Motor neuron (in vitro differentiated cells): ENCODE data around the gene LPIN1. TPM values are rescaled to one million over a fixed set of nuclear protein-coding genes. Genes with fewer than 3 reads are reported as not detected.
A peak's percentile ranks its signal among the peaks of the same experiment; 100 is the strongest.

Experiments used
- ATAC-seq, 8 experiments: fragments of 200-7000 bp; cut with Tn5 transposase; replicated peaks in 6 of 8; 2 replicates each; pipeline ENCODE4 v1.8.0; 2021; ENCODE audit warnings: mild to moderate bottlenecking in 8 of 8, moderate library complexity in 8 of 8
- H3K27ac ChIP-seq, 2 donors: fragments of 250-450 bp; sonication (Bioruptor Pico); 2 replicates each; pipeline ENCODE4 v1.9.0; 2021; ENCODE audit warnings: antibody characterized with exemption in 2 of 2, mild to moderate bottlenecking in 2 of 2, moderate library complexity in 1 of 2
- H3K4me1 ChIP-seq, 2 donors: fragments of 250-450 bp; sonication (Bioruptor Pico); replicated peaks in 1 of 2; 2 replicates each; pipeline ENCODE4 v1.6.1; 2021; ENCODE audit warnings: antibody characterized with exemption in 2 of 2, mild to moderate bottlenecking in 2 of 2, moderate library complexity in 1 of 2
- H3K4me3 ChIP-seq, 5 donors: fragments of 250-450 bp; sonication (Bioruptor Pico); 2 replicates each; pipeline ENCODE4 v1.9.0; 2021; ENCODE audit warnings: antibody characterized with exemption in 5 of 5, mild to moderate bottlenecking in 5 of 5, moderate library complexity in 4 of 5
- WGBS, 10 experiments: fragments of 450-650 bp; shearing (Covaris generic); methylation state at CpG; one replicate each; pipeline ENCODE4 v1.0.0; 2022; 5-methylcytosine and 5-hydroxymethylcytosine counted together
- in situ Hi-C, 9 experiments: fragments of 400-800 bp; cut with MboI; loops; one replicate each; pipeline ENCODE4 v1.15.0; 2021; ENCODE audit warnings: low sequenced_read_pairs in 9 of 9, low pct_unique_long_range_greater_than_20kb in 2 of 9; ENCODE audit not compliant: unreplicated experiment in 9 of 9
- total RNA-seq, 8 experiments: library from RNA; unstranded; fragments of 300-600 nt; gene quantifications; 2 replicates each; pipeline versions ENCODE4 v1.2.3 to v1.2.4, GENCODE V29; 2022

Gene LPIN1
- total RNA-seq, 8 experiments from 2014 or later, result 10.1 to 54.8 (median 21.2) TPM

- ATAC-seq, result no peak
- Histone ChIP-seq H3K4me1 (no peaks in the 10 kb centered on the region), H3K27ac (no peak overlapping the region), H3K4me3 (no peak overlapping the region)
- 72 to 100% (median 88%) methylated on average over 7 to 20 of the region's 24 CpGs; no CpG with 5 or more reads in 2 of the 10 experiments for WGBS, 10 experiments
- in situ Hi-C loops, result loop anchor here in 3 of 9 experiments (25.0 kb wide), 2 partner anchors 90 to 290 kb away; no protein-coding TSS in a partner anchor
These were observed 30.8 kb downstream of the LPIN1 start for GRCh38 chr2:11777066-11777782.

GRCh38 chr2:11777886-11778415 is 31.5 kb downstream of the LPIN1 start:
- H3K27ac ChIP-seq, result no peak overlapping the region
- ATAC-seq, result no peak
- 80 to 100% (median 92%) methylated on average over 1 to 6 of the region's 13 CpGs; no CpG with 5 or more reads in 1 of the 10 experiments for WGBS, 10 experiments
- in situ Hi-C loops, result loop anchor here in 3 of 9 experiments (25.0 kb wide), 2 partner anchors 91 to 291 kb away; no protein-coding TSS in a partner anchor
- no peak overlapping the region for H3K4me3 ChIP-seq
- no peaks in the 10 kb centered on the region for H3K4me1 ChIP-seq

GRCh38 chr2:11778416-11778815 is 32.0 kb downstream of the LPIN1 start:
- no peak for ATAC-seq
- H3K27ac ChIP-seq, result no peak overlapping the region
- H3K4me1 ChIP-seq, result no peaks in the 10 kb centered on the region
- WGBS, 10 experiments, result 95 to 100% (median 98%) methylated on average over 1 to 4 of the region's 4 CpGs; no CpG with 5 or more reads in 1 of the 10 experiments
- in situ Hi-C loops, result loop anchor here in 3 of 9 experiments (25.0 kb wide), 2 partner anchors 91 to 291 kb away; no protein-coding TSS in a partner anchor
- no peak overlapping the region for H3K4me3 ChIP-seq

- in situ Hi-C loops, result loop anchor here in 3 of 9 experiments (25.0 kb wide), 2 partner anchors 92 to 292 kb away; no protein-coding TSS in a partner anchor
- Histone ChIP-seq H3K4me1 (no peaks in the 10 kb centered on the region), H3K4me3 (no peak overlapping the region), H3K27ac (no peak overlapping the region)
- 5 to 63% (median 33%) methylated on average over 3 to 20 of the region's 23 CpGs; no CpG with 5 or more reads in 1 of the 10 experiments for WGBS, 10 experiments
- peak; percentile 82 to 93 (median 86) for ATAC-seq
These were observed 32.7 kb downstream of the LPIN1 start for GRCh38 chr2:11778923-11779757.

- no peaks in the 10 kb centered on the region for H3K4me1 ChIP-seq
- no peak overlapping the region for H3K4me3 ChIP-seq
- 80 to 100% (median 88%) methylated on average over 1 to 3 of the region's 3 CpGs; no CpG with 5 or more reads in 3 of the 10 experiments for WGBS, 10 experiments
- ATAC-seq, result peak in 2 of 8 experiments; percentile 10 to 51
- in situ Hi-C loops, result loop anchor here in 4 of 9 experiments (5.0 to 25.0 kb wide), 4 partner anchors 87 to 294 kb away; no protein-coding TSS in a partner anchor
- no peak overlapping the region for H3K27ac ChIP-seq
These were observed 35.2 kb downstream of the LPIN1 start for GRCh38 chr2:11781602-11782001.

GRCh38 chr2:11784280-11784679 is 37.8 kb downstream of the LPIN1 start:
- H3K4me1 ChIP-seq, result no peaks in the 10 kb centered on the region
- 60 to 96% (median 73%) methylated on average over 3 to 5 of the region's 10 CpGs; no CpG with 5 or more reads in 7 of the 10 experiments for WGBS, 10 experiments
- no peak overlapping the region for H3K4me3 ChIP-seq
- ATAC-seq, result peak in 3 of 8 experiments; percentile 10 to 63 (median 23)
- no peak overlapping the region for H3K27ac ChIP-seq
- in situ Hi-C loops, result loop anchor here in 4 of 9 experiments (5.0 to 25.0 kb wide), 4 partner anchors 89 to 297 kb away; no protein-coding TSS in a partner anchor

- H3K4me1 ChIP-seq, result no peaks in the 10 kb centered on the region
- peak; percentile 77 to 96 (median 94) for ATAC-seq
- 0 to 35% (median 20%) methylated on average over 5 to 28 of the region's 50 CpGs; no CpG with 5 or more reads in 4 of the 10 experiments for WGBS, 10 experiments
- H3K4me3 ChIP-seq, result peak overlapping the region; percentile 24 to 37 (median 33)
- peak overlapping the region in 1 of 2 donors; percentile 35 for H3K27ac ChIP-seq
- in situ Hi-C loops, result loop anchor here in 4 of 9 experiments (5.0 to 25.0 kb wide), 4 partner anchors 90 to 298 kb away; no protein-coding TSS in a partner anchor
These were observed 38.5 kb downstream of the LPIN1 start for GRCh38 chr2:11784747-11785610.

GRCh38 chr2:11785611-11785940 is 39.1 kb downstream of the LPIN1 start:
- WGBS, 10 experiments, result 83 to 100% (median 100%) methylated on average over 2 to 3 of the region's 9 CpGs; no CpG with 5 or more reads in 7 of the 10 experiments
- ATAC-seq, result no peak
- H3K4me1 ChIP-seq, result no peaks in the 10 kb centered on the region
- no peak overlapping the region for H3K27ac ChIP-seq
- no peak overlapping the region for H3K4me3 ChIP-seq
- in situ Hi-C loops, result loop anchor here in 4 of 9 experiments (10.0 to 25.0 kb wide), 3 partner anchors 91 to 298 kb away; no protein-coding TSS in a partner anchor

- no peak overlapping the region for H3K4me3 ChIP-seq
- in situ Hi-C loops, result loop anchor here in 4 of 9 experiments (10.0 to 25.0 kb wide), 3 partner anchors 91 to 299 kb away; no protein-coding TSS in a partner anchor
- no peak overlapping the region for H3K27ac ChIP-seq
- 92 to 100% (median 100%) methylated on average over 1 to 5 of the region's 9 CpGs; no CpG with 5 or more reads in 5 of the 10 experiments for WGBS, 10 experiments
- ATAC-seq, result no peak
- H3K4me1 ChIP-seq, result no peaks in the 10 kb centered on the region
These were observed 39.8 kb downstream of the LPIN1 start for GRCh38 chr2:11786191-11786590.

- no peak overlapping the region for H3K4me3 ChIP-seq
- in situ Hi-C loops, result loop anchor here in 4 of 9 experiments (10.0 to 25.0 kb wide), 3 partner anchors 92 to 299 kb away; no protein-coding TSS in a partner anchor
- H3K27ac ChIP-seq, result no peak overlapping the region
- 64 to 100% (median 89%) methylated on average over 1 to 10 of the region's 13 CpGs; no CpG with 5 or more reads in 2 of the 10 experiments for WGBS, 10 experiments
- H3K4me1 ChIP-seq, result no peaks in the 10 kb centered on the region
- no peak for ATAC-seq
These were observed 40.2 kb downstream of the LPIN1 start for GRCh38 chr2:11786592-11786991.

GRCh38 chr2:11787991-11788390 is 41.6 kb downstream of the LPIN1 start:
- no peaks in the 10 kb centered on the region for H3K4me1 ChIP-seq
- no peak for ATAC-seq
- no peak overlapping the region for H3K4me3 ChIP-seq
- 60 to 80% (median 75%) methylated on average over 1 to 4 of the region's 9 CpGs; no CpG with 5 or more reads in 5 of the 10 experiments for WGBS, 10 experiments
- in situ Hi-C loops, result loop anchor here in 4 of 9 experiments (10.0 to 25.0 kb wide), 3 partner anchors 93 to 301 kb away; no protein-coding TSS in a partner anchor
- H3K27ac ChIP-seq, result no peak overlapping the region
